Measurements from ENCODE around the gene BCL11A. TPM values are rescaled to one million over a fixed set of nuclear protein-coding genes. Genes with fewer than 3 reads are reported as not detected.

Gene BCL11A
- total RNA-seq, 2 donors from 2014 or later = 14.3 to 16.2 TPM

- H3K27ac ChIP-seq = no peak overlapping the region
- no peaks in the 10 kb centered on the region for H3K36me3 ChIP-seq (replicated peaks in 1 of 2; ENCODE audit: insufficient read depth in 1 of 2, low read depth in 2 of 2)
- no peaks in the 10 kb centered on the region for H3K27me3 ChIP-seq
- DNase-seq (no peak), ATAC-seq (no peak)
- no peak for TF ChIP-seq POLR2A (IDR thresholded peaks at IDR 0.05)
- TF ChIP-seq, protein P1, sequence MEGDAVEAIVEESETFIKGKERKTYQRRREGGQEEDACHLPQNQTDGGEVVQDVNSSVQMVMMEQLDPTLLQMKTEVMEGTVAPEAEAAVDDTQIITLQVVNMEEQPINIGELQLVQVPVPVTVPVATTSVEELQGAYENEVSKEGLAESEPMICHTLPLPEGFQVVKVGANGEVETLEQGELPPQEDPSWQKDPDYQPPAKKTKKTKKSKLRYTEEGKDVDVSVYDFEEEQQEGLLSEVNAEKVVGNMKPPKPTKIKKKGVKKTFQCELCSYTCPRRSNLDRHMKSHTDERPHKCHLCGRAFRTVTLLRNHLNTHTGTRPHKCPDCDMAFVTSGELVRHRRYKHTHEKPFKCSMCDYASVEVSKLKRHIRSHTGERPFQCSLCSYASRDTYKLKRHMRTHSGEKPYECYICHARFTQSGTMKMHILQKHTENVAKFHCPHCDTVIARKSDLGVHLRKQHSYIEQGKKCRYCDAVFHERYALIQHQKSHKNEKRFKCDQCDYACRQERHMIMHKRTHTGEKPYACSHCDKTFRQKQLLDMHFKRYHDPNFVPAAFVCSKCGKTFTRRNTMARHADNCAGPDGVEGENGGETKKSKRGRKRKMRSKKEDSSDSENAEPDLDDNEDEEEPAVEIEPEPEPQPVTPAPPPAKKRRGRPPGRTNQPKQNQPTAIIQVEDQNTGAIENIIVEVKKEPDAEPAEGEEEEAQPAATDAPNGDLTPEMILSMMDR (IDR thresholded peaks at IDR 0.05) = no peak
- intact Hi-C loops (cut with DNase I) = no loop called here
- H3K4me1 ChIP-seq = peaks cover 26% of the 10 kb centered on the region
- H3K4me3 ChIP-seq = no peak overlapping the region
- H3K9me3 ChIP-seq = no peaks in the 10 kb centered on the region
- WGBS, 2 donors = 72% methylated on average over 6 of the region's 6 CpGs
Observed at GRCh38 chr2:60512641-60513040, 40.8 kb downstream of the BCL11A start.

GRCh38 chr2:60512062-60512622 lies 41.3 kb downstream of the BCL11A start:
- 91 to 95% methylated on average over 4 of the region's 4 CpGs for WGBS, 2 donors
- no peak overlapping the region for H3K27ac ChIP-seq

DNA sequence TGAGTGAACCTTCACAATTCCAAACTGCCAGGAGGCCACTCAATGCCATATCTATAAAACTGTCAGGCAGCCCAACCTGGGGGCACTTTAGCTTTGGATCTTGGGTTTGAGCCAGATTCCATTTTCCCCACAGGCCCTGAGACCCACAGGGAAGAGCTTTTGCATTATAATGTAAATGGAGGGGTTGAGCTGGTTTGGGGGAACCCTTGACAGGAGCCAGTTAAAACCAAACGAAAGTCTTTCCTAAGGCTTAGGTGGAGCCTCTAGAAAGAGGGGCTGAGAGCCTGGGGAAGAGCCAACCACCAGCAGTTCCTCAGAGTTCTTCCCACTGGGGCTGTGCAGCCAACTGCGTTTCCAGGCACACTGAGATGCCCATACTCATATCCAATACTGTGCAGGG lies 42.7 kb downstream of the BCL11A start:
- 67 to 78% methylated on average over 2 of the region's 2 CpGs for WGBS, 2 donors
- peaks cover 26% of the 10 kb centered on the region for H3K4me1 ChIP-seq
- no peak overlapping the region for H3K27ac ChIP-seq
- intact Hi-C loops (cut with DNase I) = no loop called here
- TF ChIP-seq POLR2A (IDR thresholded peaks at IDR 0.05) = no peak
- TF ChIP-seq, protein P1 (IDR thresholded peaks at IDR 0.05) = no peak
- ATAC-seq (no peak), DNase-seq (no peak)
- no peak overlapping the region for H3K4me3 ChIP-seq
- no peaks in the 10 kb centered on the region for H3K9me3 ChIP-seq
- H3K36me3 ChIP-seq (replicated peaks in 1 of 2; ENCODE audit: insufficient read depth in 1 of 2, low read depth in 2 of 2) = no peaks in the 10 kb centered on the region
- H3K27me3 ChIP-seq = no peaks in the 10 kb centered on the region

More at GRCh38 chr2:60512062-60512622, 41.3 kb downstream of the BCL11A start:
- no peak for ATAC-seq
- no peak overlapping the region for H3K4me3 ChIP-seq
- peaks cover 26% of the 10 kb centered on the region for H3K4me1 ChIP-seq
- TF ChIP-seq POLR2A (IDR thresholded peaks at IDR 0.05) = no peak
- TF ChIP-seq, protein P1 (IDR thresholded peaks at IDR 0.05) = no peak
- H3K36me3 ChIP-seq (replicated peaks in 1 of 2; ENCODE audit: insufficient read depth in 1 of 2, low read depth in 2 of 2) = no peaks in the 10 kb centered on the region
- DNase-seq = no peak
- H3K27me3 ChIP-seq = no peaks in the 10 kb centered on the region
- intact Hi-C loops (cut with DNase I) = no loop called here
- H3K9me3 ChIP-seq = no peaks in the 10 kb centered on the region

GRCh38 chr2:60509066-60509465 lies 44.4 kb downstream of the BCL11A start:
- H3K27me3 ChIP-seq = no peaks in the 10 kb centered on the region
- no peak overlapping the region for H3K4me3 ChIP-seq
- WGBS, 2 donors = 82% methylated on average over 8 of the region's 8 CpGs
- peaks cover 26% of the 10 kb centered on the region for H3K4me1 ChIP-seq
- no peak for DNase-seq
- TF ChIP-seq POLR2A (IDR thresholded peaks at IDR 0.05) = no peak
- TF ChIP-seq, protein P1 (IDR thresholded peaks at IDR 0.05) = peak in 1 of 7 experiments; percentile 8
- H3K27ac ChIP-seq = no peak overlapping the region
- no peak for ATAC-seq
- intact Hi-C loops (cut with DNase I) = no loop called here
- H3K9me3 ChIP-seq = no peaks in the 10 kb centered on the region
- no peaks in the 10 kb centered on the region for H3K36me3 ChIP-seq (replicated peaks in 1 of 2; ENCODE audit: insufficient read depth in 1 of 2, low read depth in 2 of 2)

GRCh38 chr2:60508339-60508917 lies 45.0 kb downstream of the BCL11A start:
- peak; percentile 19 for ATAC-seq
- peak in 1 of 4 donors; percentile 28 for DNase-seq
- Histone ChIP-seq H3K9me3 (no peaks in the 10 kb centered on the region), H3K4me1 (peaks cover 26% of the 10 kb centered on the region), H3K27me3 (no peaks in the 10 kb centered on the region), H3K4me3 (no peak overlapping the region), H3K27ac (no peak overlapping the region), H3K36me3 (replicated peaks in 1 of 2; ENCODE audit: insufficient read depth in 1 of 2, low read depth in 2 of 2) (no peaks in the 10 kb centered on the region)
- intact Hi-C loops (cut with DNase I) = no loop called here
- TF ChIP-seq, protein P1 (IDR thresholded peaks at IDR 0.05) = no peak
- no peak for TF ChIP-seq POLR2A (IDR thresholded peaks at IDR 0.05)
- 67 to 81% methylated on average over 7 to 8 of the region's 8 CpGs for WGBS, 2 donors
